Osteoblast (primary cell): ENCODE data around the gene IGFBP7. TPM values are rescaled to one million over a fixed set of nuclear protein-coding genes. Genes with fewer than 3 reads are reported as not detected.

Source experiments
- DNase-seq: peaks from one replicate; pipeline ENCODE4 v3.0.0; 2011; ENCODE audit warnings: low spot score, mixed read lengths; ENCODE audit not compliant: insufficient read length; ENCODE audit errors: missing footprints
- H2AFZ ChIP-seq: 2 replicates; pipeline ENCODE4 v1.6.0; 2011; ENCODE audit warnings: mild to moderate bottlenecking, low read length
- H3K27ac ChIP-seq: 2 replicates; pipeline ENCODE4 v1.5.1; 2011; ENCODE audit warnings: mild to moderate bottlenecking, low read depth, low read length, moderate library complexity
- H3K27me3 ChIP-seq: 2 replicates; pipeline ENCODE4 v1.6.0; 2012; ENCODE audit warnings: mild to moderate bottlenecking, control low read depth, inconsistent platforms, low read length, moderate library complexity; ENCODE audit not compliant: insufficient read depth
- H3K36me3 ChIP-seq: 2 replicates; pipeline ENCODE4 v1.5.1; 2011; ENCODE audit warnings: mild to moderate bottlenecking, low read length, control low read depth, moderate library complexity; ENCODE audit not compliant: insufficient read depth
- H3K4me1 ChIP-seq: 2 replicates; pipeline ENCODE4 v1.5.1; 2011; ENCODE audit warnings: mild to moderate bottlenecking, low read length, control low read depth, moderate library complexity; ENCODE audit not compliant: insufficient read depth
- H3K4me2 ChIP-seq: 2 replicates; pipeline ENCODE4 v1.6.0; 2011; ENCODE audit warnings: mild to moderate bottlenecking, low read length; ENCODE audit not compliant: insufficient read depth
- H3K4me3 ChIP-seq: fragments of 200-600 bp; sonication (generic); 3 replicates; pipeline ENCODE4 v1.5.1; 2012; ENCODE audit warnings: mild to moderate bottlenecking, low read length, inconsistent platforms; ENCODE audit not compliant: insufficient read depth
- H3K79me2 ChIP-seq: 2 replicates; pipeline ENCODE4 v1.6.0; 2012; ENCODE audit warnings: mild to moderate bottlenecking, low read length, control low read depth, inconsistent platforms; ENCODE audit not compliant: insufficient read depth
- H3K9me3 ChIP-seq: 2 replicates; pipeline ENCODE4 v1.5.1; 2011; ENCODE audit warnings: low read depth, low read length, control low read depth
- H4K20me1 ChIP-seq: 2 replicates; pipeline ENCODE4 v1.6.0; 2012; ENCODE audit warnings: mild to moderate bottlenecking, low read length, control low read depth; ENCODE audit not compliant: insufficient read depth
- total RNA-seq: library from RNA; depleted of rRNA; stranded (reverse); fragments of >200 nt; gene quantifications from 2 replicates; pipeline ENCODE4 v1.2.3, GENCODE V29; 2012
- TF ChIP-seq, protein P1 (sequence below): IDR thresholded peaks from 2 replicates; pipeline ENCODE4 v1.5.1; 2011; ENCODE audit warnings: mild to moderate bottlenecking, low read depth, low read length, moderate library complexity; ENCODE audit errors: extremely low read depth

The IGFBP7 gene
- total RNA-seq, 1 donor = 715 TPM

DNA sequence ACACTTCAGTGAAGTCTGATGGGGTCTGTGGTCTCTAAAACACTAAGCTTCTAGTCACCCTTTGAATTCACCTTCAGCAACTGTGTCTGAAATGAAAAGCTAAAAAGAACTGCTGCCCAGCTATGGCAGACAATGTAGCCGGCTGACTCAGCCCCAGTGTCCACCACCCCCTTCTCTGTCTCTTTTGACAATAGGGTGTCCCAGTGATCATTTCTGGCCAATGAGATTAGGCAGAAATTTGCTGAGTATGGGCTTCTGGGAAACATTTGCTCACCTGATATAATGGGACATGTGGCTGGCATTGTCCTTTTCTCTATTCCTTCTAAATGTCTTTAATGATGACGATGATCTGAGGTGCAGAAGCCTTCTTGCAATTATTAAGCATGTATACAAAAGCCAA is 20.6 kb downstream of the IGFBP7 start:
- H3K9me3 ChIP-seq = no peaks in the 10 kb centered on the region
- no peaks in the 10 kb centered on the region for H4K20me1 ChIP-seq
- DNase-seq = peak; percentile 14
- no peak overlapping the region for H3K4me3 ChIP-seq
- H3K27me3 ChIP-seq = no peaks in the 10 kb centered on the region
- no peak overlapping the region for H2AFZ ChIP-seq
- H3K79me2 ChIP-seq = peaks cover 88% of the 10 kb centered on the region
- TF ChIP-seq, protein P1, sequence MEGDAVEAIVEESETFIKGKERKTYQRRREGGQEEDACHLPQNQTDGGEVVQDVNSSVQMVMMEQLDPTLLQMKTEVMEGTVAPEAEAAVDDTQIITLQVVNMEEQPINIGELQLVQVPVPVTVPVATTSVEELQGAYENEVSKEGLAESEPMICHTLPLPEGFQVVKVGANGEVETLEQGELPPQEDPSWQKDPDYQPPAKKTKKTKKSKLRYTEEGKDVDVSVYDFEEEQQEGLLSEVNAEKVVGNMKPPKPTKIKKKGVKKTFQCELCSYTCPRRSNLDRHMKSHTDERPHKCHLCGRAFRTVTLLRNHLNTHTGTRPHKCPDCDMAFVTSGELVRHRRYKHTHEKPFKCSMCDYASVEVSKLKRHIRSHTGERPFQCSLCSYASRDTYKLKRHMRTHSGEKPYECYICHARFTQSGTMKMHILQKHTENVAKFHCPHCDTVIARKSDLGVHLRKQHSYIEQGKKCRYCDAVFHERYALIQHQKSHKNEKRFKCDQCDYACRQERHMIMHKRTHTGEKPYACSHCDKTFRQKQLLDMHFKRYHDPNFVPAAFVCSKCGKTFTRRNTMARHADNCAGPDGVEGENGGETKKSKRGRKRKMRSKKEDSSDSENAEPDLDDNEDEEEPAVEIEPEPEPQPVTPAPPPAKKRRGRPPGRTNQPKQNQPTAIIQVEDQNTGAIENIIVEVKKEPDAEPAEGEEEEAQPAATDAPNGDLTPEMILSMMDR = no peak
- peaks cover 42% of the 10 kb centered on the region for H3K36me3 ChIP-seq
- peaks cover 20% of the 10 kb centered on the region for H3K4me1 ChIP-seq
- peak overlapping the region; percentile 20 for H3K27ac ChIP-seq
- no peak overlapping the region for H3K4me2 ChIP-seq

DNA sequence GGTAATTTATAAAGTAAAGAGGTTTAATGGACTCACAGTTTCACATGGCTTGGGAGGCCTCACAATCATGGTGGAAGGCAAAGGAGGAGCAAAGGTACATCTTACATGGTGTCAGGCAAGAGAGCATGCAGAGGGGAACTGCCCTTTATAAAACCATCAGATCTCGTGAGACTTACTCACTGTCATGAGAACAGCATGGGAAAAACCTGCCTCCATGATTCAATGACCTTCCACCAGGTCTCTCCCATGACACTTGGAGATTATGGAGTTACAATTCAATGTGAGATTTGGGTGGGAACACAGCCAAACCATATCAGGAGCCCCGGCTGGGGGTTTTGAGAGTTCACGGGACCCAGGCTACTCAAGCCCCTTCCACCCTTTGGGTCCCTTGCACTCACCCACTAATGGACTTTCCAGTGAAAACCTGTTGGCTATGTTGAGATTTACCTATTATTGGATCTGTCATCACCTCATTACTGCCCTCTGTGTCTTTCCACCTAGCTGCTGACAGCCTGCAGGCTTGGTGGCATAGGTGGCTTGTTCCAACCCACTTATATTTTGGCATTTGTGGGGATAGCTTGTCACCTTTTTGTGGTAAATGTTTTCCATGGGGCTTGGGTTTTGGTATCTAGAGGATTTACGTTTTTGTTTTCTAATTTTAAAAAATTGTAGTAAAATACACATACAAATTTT is 24.0 kb downstream of the IGFBP7 start:
- peaks cover 42% of the 10 kb centered on the region for H3K4me1 ChIP-seq
- H3K27me3 ChIP-seq = no peaks in the 10 kb centered on the region
- no peak overlapping the region for H2AFZ ChIP-seq
- peak overlapping the region; percentile 41 for H3K27ac ChIP-seq
- H3K4me3 ChIP-seq = no peak overlapping the region
- H3K36me3 ChIP-seq = peaks cover 35% of the 10 kb centered on the region
- H4K20me1 ChIP-seq = no peaks in the 10 kb centered on the region
- H3K9me3 ChIP-seq = no peaks in the 10 kb centered on the region
- no peak overlapping the region for H3K4me2 ChIP-seq
- no peak for DNase-seq
- TF ChIP-seq, protein P1 = no peak
- H3K79me2 ChIP-seq = peaks cover 63% of the 10 kb centered on the region

DNA sequence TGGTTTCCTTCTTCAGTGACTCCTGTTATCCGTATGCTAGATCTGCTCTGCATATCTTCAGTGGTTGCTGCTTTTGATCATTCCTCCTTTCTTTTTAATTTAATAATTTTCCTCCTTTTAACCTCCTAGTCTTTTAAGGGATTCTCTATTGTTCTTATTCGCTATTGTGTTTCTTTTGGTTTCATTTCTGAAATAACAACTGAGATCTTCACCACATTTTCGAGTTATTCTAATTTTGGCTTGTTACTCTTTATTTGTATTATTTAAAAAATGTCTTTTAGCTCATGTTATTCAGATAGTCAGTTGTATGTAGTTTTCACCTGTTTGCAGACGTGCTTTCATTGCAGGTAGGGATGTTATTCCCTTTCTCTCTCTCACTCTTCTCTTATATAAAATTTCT is 24.9 kb downstream of the IGFBP7 start:
- peaks cover 51% of the 10 kb centered on the region for H3K4me1 ChIP-seq

DNA sequence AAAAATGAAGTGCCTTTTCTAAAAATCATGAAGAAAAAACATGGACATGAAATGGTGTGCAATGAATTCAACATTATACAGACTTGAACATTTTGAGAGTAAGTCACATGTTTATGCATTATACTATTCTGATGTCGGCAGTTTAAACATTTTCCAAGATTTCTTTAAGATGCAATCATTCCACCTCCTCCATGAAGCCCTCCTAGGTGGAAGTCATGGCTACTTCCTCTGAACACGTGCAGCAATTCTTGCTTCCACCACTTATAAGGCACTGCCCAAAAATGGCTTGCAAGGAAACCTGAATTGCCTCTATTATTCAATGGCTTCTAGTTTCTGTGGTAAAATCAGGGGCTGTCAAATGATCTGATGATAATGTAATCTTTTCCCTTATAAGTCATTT is 25.8 kb downstream of the IGFBP7 start:
- no peaks in the 10 kb centered on the region for H3K27me3 ChIP-seq
- no peak overlapping the region for H2AFZ ChIP-seq
- H3K4me3 ChIP-seq = no peak overlapping the region
- H3K36me3 ChIP-seq = peaks cover 30% of the 10 kb centered on the region
- peak overlapping the region; percentile 96 for H3K27ac ChIP-seq
- TF ChIP-seq, protein P1 = no peak
- DNase-seq = no peak
- peaks cover 61% of the 10 kb centered on the region for H3K79me2 ChIP-seq
- H4K20me1 ChIP-seq = no peaks in the 10 kb centered on the region
- H3K4me2 ChIP-seq = no peak overlapping the region
- H3K4me1 ChIP-seq = peaks cover 53% of the 10 kb centered on the region
- no peaks in the 10 kb centered on the region for H3K9me3 ChIP-seq

More for the DNA sequence above, 24.9 kb downstream of the IGFBP7 start:
- Histone ChIP-seq H3K4me2 (peak overlapping the region; percentile 5), H2AFZ (no peak overlapping the region), H3K9me3 (no peaks in the 10 kb centered on the region), H3K27me3 (no peaks in the 10 kb centered on the region), H3K4me3 (no peak overlapping the region), H3K79me2 (peaks cover 61% of the 10 kb centered on the region), H4K20me1 (no peaks in the 10 kb centered on the region), H3K27ac (peak overlapping the region; percentile 41), H3K36me3 (peaks cover 31% of the 10 kb centered on the region)
- no peak for DNase-seq
- TF ChIP-seq, protein P1 = no peak
